Fibroblast of skin of back (primary cell): Measurements from ENCODE around the gene HELZ2.

ENCODE experiments used
- DNase-seq: peaks from one replicate; pipeline ENCODE4 v3.0.0-alpha.2; 2013

HELZ2 gene

DNA sequence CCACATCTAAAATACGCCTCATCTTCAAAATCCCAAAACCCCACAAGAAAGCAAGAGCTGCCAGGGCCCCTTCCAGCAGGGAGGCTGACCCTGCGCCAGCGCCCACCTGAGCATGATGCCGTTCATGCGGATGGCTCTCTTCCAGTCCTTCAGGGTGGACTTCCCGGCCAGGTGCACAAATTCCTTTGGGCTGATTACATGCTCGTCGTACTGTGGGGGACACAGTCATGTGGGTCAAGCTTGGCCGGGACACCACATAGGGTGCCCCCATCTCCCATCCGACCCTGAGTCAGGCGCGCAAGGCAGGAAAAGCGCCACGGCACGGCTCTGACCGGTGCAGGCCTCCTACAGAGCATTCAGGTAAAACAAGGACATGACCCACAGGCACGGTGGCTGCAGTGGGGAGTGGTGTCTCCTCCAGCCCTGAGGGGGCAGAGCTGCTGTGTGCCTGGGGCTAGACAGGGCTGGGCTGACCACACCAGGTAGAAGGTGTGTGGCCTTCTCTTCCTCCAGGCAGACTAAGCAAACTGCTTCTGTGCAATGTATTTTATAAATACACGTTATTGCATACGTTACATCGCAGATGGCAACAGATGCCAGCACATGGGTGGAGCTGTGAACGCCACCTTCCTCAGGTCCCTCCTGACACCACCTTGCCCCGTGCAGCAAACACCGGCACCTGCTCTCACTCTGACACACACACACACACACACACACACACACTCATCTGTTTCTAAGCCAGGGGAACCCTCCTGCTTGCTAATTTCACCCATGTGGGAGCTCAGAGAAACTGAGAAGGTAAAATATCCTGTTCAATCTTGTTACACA lies 23.8 kb upstream of the HELZ2 start:
- no peak for DNase-seq

DNA sequence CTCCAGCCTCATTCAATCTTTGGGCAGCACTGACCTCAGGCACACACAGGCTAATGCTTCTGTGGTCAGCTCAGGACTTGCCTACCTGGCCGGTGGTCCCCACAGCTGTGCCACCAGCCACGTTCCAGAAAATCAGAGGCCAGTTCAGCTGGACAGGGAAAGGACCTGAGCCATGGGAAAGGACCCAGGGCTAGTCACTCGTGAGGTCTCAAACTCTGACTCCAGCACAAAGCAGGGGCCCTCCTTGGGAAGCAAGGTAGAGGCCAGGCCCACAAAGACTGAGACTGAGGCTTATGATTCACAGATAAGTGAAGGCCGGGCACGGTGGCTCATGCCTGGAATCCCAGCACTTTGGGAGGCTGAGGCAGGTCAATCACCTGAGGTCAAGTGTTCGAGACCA lies 22.4 kb upstream of the HELZ2 start:
- no peak for DNase-seq

DNA sequence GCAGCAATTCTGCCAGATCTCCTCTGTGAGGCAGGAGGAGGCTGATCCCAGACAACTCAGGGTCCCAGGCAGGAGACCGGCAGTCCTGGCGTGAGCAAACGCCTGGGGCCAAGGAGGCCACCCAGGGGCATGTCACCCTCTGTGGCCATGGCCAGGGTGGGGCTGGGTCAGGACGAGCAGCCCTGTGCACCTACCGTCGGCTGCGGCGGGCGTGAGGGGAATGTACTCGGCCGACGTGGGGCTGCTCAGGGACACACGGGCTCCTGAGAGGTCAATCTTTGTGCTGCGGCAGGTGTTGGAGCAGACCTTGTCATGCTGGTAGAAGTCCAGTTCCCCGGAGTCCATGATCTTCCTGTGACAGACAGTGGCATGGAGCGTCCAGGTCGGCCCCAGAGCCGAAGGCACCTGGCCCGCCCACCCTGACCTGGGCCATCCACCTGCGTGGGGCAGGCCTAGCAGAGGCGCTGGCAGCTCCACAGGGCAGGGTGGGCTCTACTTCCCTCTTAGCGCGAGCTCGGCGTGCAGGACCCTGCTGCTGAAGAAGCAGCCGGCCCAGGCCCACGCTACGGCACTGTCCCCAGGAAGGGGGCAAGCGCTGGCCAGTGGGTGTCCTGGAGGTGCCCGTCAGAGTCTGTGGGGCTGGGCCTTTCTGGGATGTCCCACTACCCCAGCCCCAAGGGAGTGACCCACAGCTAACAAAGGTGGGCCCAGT lies 21.5 kb upstream of the HELZ2 start:
- no peak for DNase-seq

DNA sequence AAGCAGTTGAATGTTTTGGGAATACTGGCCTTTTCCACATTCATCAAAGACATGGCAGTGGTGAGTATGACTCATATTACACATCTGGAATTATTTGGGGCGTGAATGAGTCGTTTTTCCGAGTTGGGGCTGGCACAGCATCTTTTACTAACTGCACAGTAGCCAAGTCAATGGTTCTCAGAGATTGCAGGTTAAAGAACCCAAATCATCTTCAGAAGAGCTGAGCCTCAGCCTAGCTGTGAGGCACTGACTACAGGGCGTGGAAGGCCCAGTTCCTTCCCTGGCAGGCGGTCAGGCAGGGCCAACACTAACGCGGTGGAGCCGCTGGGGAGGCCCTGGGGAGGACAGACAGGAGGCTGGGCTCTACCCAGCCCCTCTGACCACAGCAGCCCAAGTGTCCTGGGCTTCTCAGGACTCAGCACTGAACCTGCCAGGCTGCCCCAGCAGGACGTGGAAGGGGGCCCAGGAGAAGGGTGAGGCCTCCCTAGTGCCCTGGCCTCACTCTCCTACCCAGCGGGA lies 20.1 kb upstream of the HELZ2 start:
- peak; percentile 26 for DNase-seq

DNA sequence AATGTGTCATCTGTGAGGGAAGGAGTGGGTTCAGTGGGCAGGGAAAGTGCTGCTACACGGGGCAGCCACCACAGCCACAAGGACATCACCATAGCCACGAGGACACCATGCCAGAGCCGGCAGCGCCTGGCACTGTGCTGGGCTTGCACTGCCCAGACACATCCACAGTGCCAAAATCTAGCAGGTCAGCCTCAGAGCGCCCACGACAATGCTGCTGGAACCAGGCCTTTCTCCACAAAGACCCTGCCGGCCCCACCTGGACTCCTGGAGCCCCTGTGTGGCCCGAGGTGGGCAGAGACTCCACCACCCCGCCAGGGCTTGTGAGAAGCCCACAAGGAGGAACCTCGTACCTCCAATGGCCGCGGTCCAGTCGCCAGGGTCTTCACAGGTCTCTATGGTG lies 18.6 kb upstream of the HELZ2 start:
- DNase-seq: no peak

DNA sequence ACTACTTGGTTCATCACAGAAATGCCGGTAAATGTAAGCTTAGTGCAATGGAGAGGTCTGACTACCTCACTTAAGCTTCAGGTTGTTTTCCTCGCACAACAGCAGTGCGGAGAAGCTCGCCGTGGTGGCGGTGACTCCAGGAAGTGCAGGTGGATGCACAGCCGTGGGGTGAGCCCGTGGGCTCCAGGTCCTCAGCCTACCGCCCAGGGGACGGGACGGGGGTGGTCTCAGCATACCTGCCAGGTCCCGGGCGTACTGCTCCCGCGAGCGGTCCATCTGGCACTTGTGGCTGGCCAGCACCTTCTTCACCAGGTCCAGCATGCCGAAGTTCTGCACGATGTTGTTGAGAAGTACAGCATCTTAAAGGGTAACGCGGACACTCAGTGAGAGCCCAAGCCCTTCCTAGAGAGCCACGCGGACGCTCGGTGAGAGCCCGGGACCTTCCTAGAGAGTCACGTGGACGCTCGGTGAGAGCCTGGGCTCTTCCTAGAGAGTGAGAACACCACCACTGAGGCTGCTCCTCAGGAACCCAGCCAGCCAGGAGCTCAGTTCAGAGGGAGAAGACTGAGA lies 17.8 kb upstream of the HELZ2 start:
- no peak for DNase-seq

DNA sequence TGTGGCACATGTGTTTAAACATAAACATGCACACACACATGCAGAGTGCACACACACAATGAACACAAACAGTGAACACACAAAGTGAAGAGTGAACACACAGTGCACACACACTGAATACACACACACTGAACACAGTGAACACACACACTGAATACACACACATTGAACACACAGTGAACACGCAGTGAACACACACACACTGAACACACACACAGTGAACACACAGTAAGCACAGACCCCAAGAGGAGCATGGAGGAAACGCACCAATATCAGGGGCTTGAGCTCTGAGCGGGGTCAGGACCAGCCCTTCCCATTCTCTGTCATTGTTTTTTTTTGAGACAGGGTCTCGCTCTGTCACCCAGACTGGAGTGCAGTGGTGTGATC lies 17.1 kb upstream of the HELZ2 start:
- DNase-seq: no peak

DNA sequence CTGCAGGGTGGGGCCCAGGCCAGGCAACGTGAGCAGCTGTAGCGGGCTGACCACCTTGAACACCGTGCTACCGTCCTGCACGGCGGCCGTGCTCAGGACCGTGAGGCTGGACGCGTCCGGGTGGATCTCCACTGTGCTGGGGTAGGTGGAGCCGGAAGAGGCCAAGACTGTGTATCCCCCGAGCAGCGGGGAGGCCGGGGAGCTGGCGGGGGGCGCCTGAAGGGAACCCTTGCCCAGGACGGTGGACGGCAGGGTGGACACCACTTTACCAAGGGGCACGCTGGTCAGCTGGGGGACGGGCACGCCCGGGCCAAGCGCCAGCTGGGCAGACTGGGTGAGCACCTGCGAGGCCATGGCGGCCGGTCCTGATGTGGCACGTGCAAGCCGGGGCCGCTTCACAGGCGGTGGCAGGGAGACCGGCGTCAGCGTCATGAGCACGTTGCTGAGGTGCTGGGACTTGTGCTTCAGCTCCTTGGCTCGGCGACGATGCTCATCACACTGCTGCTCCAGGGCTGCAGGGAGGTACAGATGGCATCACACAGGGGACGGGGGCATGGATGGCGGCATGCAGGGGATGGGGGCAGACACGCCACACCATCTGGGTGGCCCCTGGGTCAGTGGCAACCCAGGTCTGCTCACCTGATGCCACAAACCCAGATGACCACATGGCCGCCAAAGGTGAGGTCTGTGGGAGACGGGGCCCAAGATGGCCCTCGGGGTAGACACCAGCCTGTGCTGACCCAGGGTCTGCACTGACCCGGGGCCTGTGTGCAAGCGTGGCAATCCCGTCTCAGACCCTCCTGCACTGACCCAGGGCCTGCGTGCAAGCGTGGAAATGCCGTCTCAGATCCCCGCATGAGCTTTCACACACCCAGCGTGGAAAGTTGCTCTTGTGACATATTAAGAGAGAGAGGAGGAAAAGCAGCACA lies 16.4 kb upstream of the HELZ2 start:
- no peak for DNase-seq

DNA sequence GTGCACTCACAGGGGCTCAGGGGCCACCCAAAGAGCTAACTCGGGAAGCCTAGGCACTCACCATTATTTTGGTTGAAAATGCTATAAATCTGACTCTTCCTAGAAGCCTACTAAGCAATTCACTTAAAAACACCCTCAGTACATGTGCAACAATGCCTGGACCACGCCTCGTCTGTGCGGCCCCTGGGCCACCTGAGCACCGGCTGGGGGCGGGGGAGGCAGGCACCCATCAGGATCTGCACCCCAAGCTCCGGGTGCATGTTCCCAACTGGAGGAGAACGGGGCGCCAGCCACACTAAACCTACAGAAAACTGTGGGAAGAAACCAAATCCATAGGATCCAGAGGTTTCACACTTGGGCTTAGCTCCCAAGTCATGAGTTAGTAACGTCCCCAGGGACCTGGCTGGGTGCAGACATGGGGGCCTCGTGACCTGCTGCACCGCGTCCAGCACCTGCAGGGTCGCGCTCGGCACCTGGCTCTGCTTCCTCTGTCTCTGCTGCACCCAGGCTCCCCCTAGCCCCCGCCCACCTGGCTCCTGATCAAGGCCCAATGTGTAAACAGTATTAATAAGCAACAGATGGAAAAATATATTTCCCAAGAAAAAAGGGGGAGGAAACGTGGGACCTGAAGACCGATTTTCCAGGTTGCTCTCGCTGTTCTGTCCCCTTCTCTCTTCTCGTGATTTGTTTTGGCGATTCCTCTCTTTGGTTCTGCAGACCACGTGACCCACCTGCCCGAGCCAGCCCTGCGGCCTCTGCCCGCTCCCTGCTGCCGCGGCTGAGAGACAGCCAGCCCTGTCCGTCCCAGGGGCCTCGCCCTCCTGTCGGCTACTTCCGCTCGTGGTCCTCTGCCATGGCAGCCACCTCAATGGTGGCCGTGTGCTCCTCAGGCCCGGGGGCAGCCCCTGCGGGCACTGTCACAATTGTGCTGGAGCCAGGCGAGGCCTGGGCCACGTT lies 15.5 kb upstream of the HELZ2 start:
- no peak for DNase-seq

DNA sequence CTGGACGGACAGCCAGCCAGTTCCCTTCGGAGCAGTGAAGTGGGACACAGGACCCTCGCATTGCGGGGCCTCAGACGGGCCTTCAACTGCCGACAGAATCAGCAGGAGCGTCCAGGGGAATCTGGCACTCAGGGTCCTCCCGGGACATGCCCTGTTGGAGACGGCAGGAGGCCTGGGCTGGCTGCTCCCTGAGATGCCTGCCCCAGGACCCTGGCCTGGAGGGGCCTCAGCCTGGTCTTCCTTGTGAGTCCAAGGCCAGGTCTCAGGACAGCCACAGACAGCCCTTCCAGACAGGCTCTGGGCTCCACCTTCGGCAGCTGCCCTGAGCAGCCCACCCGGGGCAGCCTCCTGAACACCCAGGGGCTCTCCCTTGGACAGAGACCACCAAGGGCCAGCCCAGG lies 14.6 kb upstream of the HELZ2 start:
- no peak for DNase-seq

DNA sequence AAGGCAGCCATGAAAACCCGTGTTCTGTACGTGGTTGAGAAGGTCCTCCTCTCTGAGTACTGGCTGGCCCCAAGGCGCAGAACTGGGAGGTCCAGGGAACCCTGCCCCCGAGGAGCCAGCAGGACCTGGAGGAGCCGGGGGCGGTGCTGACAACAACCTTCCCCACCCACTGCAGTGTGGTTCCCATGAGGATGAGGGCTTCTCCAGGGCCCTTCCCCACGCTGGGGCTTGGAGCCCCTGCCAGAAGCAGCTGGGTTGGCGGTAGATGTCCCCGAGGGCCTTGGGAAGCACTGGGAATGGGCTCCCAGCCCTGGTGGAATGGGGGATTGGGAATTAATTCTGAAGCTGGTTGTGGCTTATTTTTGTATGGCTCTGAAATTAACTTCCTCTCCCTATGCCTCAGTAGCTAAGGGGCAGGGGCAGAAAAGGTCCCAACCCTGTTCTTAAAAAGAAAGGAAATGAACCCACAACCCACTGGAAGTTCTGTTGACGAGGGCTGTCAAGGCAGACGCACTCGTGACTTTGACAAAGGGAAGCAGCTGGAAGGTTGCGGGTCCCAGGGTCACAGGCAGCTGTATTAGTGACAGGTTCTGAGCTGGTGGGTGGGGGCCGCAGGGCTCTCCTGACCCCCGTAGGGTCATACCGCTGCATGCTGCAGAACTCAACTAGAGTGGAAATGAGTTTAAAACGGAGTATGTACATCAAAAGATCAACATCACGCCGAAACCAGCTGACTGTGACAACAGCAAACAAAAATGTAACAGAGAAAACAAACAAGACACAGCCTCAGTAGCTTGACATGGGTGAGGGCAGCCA lies 13.9 kb upstream of the HELZ2 start:
- DNase-seq: no peak

DNA sequence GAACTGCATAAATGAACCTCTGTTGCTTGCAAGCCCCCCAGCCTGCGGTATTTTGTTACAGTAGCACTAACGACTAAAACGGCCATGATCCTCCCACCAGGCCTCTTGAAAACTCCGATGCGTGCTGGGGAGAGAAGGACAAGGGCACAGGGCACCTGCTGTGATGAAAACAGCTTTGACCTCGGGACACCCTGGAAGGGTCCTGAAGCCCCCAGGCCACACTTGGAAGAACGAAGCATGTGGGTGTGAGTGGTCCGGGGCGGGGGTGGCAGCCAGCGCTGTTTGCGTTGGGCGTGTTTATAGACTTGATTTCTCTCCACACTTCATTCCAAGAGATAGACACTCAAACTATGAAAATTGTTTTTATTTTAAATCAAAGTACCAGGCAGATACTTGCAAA lies 13.2 kb upstream of the HELZ2 start:
- DNase-seq: no peak

DNA sequence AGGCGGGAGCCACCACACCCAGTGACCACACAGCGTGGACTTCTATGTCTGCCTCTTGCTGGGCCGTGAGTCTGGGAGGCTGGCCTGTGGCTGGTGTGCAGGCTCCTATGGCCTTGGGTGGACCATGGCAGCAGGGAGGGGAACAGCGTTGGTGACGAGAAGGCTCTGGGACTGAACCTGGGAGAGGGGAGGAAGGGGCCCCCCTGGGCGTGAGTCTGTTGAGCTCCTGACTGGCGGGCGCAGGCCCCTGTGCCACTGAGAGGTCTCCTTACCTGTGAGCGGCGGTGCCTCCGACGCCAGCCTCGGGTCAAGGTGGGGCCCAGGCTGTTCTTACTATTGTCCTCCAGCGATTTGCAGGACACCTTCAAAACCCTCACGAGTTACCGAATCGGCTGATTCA lies 12.8 kb upstream of the HELZ2 start:
- no peak for DNase-seq

DNA sequence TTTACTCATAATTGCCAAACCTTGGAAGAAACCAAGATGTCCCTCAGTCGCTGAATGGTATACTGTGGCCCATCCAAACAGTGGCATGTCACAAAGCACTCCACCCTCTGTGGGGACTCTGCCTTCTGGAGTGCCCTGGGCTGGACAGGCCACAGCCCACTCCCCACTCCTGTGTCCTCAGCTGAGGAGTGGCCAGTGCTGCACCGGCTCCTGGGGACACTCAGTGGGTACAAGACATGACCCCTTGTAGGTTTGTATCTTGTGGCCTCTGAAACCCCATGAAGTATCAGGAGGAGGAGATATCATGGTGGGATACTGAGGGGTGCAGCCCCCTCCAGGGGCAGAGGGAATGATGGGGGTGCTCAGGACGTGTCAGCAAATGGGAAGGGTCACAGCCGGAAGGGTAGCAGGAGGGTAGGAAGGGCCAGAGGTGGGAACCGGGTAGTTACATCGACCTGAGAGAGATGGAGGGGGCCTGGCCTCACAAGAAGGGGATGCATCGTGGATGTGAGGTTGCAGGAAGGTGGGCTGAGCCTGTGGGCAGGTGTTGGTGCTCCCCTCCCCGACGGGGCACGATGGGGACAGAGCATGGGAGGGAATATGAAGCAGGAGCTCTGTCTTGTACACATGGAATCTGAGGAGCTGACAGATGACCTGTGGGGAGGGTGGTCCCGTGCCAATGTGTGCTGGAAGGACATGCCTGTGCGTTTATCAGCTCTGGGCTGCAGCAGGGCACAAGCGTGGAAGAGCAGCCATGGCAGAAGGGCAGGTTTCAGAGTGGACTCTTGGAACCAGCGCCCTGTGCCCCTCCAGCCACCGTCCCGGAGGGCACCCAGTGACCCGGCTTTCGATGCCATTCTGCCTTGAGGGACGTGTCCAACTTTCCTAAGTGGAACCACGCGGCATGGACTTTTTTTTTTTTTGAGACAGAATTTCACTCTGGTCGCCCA lies 11.9 kb upstream of the HELZ2 start:
- DNase-seq: no peak

DNA sequence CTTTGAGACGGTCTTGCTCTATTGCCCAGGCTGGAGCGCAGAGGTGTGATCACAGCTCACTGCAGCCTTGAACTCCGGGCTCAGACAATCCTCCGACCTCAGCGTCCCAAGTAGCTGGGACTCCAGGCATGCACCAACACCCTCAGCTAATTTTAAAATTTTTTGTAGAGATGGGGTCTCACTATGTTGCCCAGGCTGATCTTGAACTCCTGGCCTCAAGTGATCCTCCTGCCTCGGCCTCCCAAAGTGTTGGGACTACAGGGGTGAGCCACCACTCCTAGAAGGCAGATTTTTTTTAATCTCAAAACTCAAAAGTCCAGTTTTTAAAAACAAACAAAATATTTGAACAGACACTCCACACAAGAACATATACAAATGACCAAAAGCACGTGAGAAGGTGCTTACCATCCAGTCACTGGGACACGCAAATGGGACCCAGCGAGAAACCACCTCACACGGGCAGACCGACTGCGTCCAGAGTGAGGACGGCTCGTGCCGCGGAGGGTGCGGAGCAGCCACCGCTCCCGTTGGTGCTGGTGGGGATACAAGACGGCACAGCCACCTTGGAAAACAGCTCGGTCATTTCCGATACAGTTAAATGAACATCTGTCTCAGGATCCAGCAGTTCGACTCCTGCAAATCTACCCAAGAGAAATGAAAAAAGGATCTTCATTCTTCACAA lies 8.5 kb upstream of the HELZ2 start:
- no peak for DNase-seq

DNA sequence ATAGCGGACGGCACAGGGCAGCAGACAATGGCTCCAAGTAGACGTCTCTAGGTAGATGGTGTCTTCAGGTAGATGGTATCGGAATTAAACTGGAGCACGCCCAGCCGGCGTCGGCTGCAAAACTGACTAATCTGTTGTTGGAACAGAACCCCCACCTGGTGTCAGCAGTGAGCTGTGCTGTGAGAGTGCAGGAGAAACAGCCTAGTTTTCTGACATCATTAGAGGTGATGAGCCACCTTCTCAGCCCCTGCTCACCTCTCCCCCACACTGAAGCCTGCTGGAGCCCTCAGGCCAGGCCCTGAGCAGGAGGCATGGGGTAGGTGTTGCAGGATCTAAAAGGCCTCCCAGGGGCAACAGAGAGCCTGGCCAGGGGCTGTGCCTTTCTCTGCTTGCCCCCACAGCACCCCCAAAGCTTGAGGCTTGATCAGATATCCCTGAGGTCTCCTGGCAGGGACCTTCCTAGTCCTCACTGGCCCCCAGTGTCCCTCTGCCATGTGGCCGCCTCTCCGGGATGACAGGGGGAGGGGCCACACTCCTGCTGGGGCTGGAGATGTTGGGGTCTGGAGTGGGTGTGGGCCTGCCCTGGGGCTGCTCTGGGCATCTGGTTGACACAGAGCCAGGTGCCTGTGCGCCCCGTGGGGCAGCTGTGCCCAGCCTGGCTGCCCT lies 6.9 kb upstream of the HELZ2 start:
- peak; percentile 27 for DNase-seq

DNA sequence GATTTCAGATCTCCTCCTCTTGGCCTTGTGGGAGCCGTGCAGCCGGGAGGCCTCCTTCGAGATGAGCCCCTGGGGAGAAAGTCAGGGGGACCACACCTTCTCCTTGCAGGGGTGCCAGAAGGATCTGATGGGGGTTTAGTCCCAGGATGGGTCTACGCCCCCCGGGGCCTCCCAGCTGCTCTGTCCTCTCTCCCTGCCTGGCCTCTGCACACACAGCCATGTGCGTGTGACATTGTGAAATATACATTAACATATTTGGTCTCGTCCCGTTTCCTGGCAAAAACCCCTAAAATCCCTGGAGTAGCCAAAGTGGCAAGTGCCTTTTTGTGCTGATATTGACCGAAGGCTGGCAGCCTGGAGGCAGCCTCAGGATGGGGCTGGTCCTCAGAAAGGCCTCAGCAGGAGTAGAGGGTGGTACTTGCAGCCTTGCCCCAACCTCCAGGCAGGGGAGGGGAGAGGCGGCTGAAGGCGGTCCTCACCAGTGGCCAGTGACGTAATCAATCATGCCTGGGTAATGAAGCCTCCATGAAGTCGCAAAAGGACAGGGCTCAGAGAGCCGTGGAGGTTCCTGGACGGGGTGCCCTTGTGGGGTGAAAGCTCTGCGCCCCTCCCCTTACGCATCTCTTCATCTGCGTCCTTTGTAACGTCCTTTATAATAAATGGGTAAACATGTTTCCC lies 5.1 kb upstream of the HELZ2 start:
- no peak for DNase-seq
